Esophagus squamous epithelium (tissue), 5 donors: Measurements from ENCODE around the gene RNF217. TPM values are rescaled to one million over a fixed set of nuclear protein-coding genes. Genes with fewer than 3 reads are reported as not detected.
"Not testable (repeated sequence)": the region's sequence is repeated elsewhere in the genome, so short reads cannot be mapped to it uniquely, and the experiment has no call there.

ENCODE experiments used
- DNase-seq: peaks from one replicate; lab custom pipeline; 2025; lab: John Stamatoyannopoulos, UW
- H3K27ac ChIP-seq, 4 donors: fragments of 200-600 bp; sonication (generic); one replicate each; pipeline ENCODE4 v1.5.1; 2016 to 2019; ENCODE audit warnings: mild to moderate bottlenecking in 1 of 4
- H3K27me3 ChIP-seq, 4 donors: fragments of 200-600 bp; sonication (generic); 1 replicate in 3 of 4; 2 replicates in 1 of 4; pipeline versions ENCODE4 v1.5.1 to v1.6.0; 2017 to 2021; ENCODE audit warnings: antibody characterized with exemption in 1 of 4
- H3K36me3 ChIP-seq, 3 donors: fragments of 200-600 bp; sonication (generic); one replicate each; pipeline ENCODE4 v1.5.1; 2016 to 2019
- H3K4me1 ChIP-seq, 3 donors: fragments of 200-600 bp; sonication (generic); one replicate each; pipeline ENCODE4 v1.5.1; 2017 to 2019
- H3K4me3 ChIP-seq, 4 donors: fragments of 200-600 bp; sonication (generic); 1 replicate in 3 of 4; 2 replicates in 1 of 4; pipeline ENCODE4 v1.5.1; 2016 to 2019; ENCODE audit warnings: mild to moderate bottlenecking in 2 of 4, moderate library complexity in 1 of 4
- H3K9me3 ChIP-seq, 3 donors: fragments of 200-600 bp; sonication (generic); one replicate each; pipeline ENCODE4 v1.5.1; 2016 to 2019
- CTCF ChIP-seq, 6 experiments: fragments of 450-650 bp in 4 of 6; fragments of 200-600 bp in 2 of 6; sonication (generic) in 2 of 6; IDR thresholded peaks; one replicate each; pipeline ENCODE4 v1.5.1; 2016 to 2019; ENCODE audit warnings: antibody characterized with exemption in 6 of 6, mild to moderate bottlenecking in 4 of 6, moderate library complexity in 4 of 6
- POLR2A ChIP-seq, 4 donors: fragments of 450-650 bp; IDR thresholded peaks; one replicate each; pipeline ENCODE4 v1.6.1; 2017; ENCODE audit warnings: antibody characterized with exemption in 4 of 4, mild to moderate bottlenecking in 4 of 4, moderate library complexity in 3 of 4
- WGBS, 2 donors: methylation state at CpG; one replicate each; pipeline ENCODE4 v1.1.5; 2018; 5-methylcytosine and 5-hydroxymethylcytosine counted together
- intact Hi-C: fragments of 100-400 bp; cut with DNase I; formaldehyde crosslinking; loops from one replicate; pipeline ENCODE4 v1.15.0; 2022
- total RNA-seq, 4 donors: library from RNA; depleted of rRNA; stranded (reverse); fragments of >200 nt; gene quantifications; one replicate each; pipeline ENCODE4 v1.1.0, GENCODE V29; 2016
- donor health status: DM: yes; HTN: yes; CAD: no.

Gene RNF217
- total RNA-seq, 4 donors from 2014 or later = 9.1 to 26.3 (median 15.4) TPM

- TF ChIP-seq POLR2A (IDR thresholded peaks at IDR 0.05) (no peak), CTCF (IDR thresholded peaks at IDR 0.05) (no peak)
- H3K27ac ChIP-seq = peak overlapping the region; percentile 23 to 73 (median 68)
- no peaks in the 10 kb centered on the region for H3K27me3 ChIP-seq
- intact Hi-C loops = no loop called here
- H3K4me3 ChIP-seq = peak overlapping the region in 1 of 4 donors; percentile 24
- H3K36me3 ChIP-seq = no peaks in the 10 kb centered on the region
- WGBS, 2 donors = 46 to 65% methylated on average over 7 of the region's 8 CpGs
- peaks cover 0 to 19% (median 0%) of the 10 kb centered on the region in 3 donors for H3K4me1 ChIP-seq
- no peak for DNase-seq
- no peaks in the 10 kb centered on the region for H3K9me3 ChIP-seq
Observed at GRCh38 chr6:125123468-125124048, 161.3 kb downstream of the RNF217 start.

GRCh38 chr6:125124049-125124669 is 161.9 kb downstream of the RNF217 start:
- TF ChIP-seq POLR2A (IDR thresholded peaks at IDR 0.05) = no peak
- TF ChIP-seq CTCF (IDR thresholded peaks at IDR 0.05) = peak in 1 of 6 experiments; percentile 34
- H3K4me1 ChIP-seq = peaks cover 0 to 19% (median 0%) of the 10 kb centered on the region in 3 donors
- 24 to 27% methylated on average over 2 to 3 of the region's 6 CpGs for WGBS, 2 donors
- no peaks in the 10 kb centered on the region for H3K27me3 ChIP-seq
- H3K36me3 ChIP-seq = no peaks in the 10 kb centered on the region
- DNase-seq = no peak
- H3K9me3 ChIP-seq = no peaks in the 10 kb centered on the region
- H3K4me3 ChIP-seq = peak overlapping the region in 1 of 4 donors; percentile 24
- peak overlapping the region; percentile 23 to 73 (median 68) for H3K27ac ChIP-seq
- intact Hi-C loops = no loop called here

GRCh38 chr6:125125856-125126255 is 163.6 kb downstream of the RNF217 start:
- H3K36me3 ChIP-seq, H3K27ac ChIP-seq, H3K9me3 ChIP-seq, H3K27me3 ChIP-seq, DNase-seq, H3K4me3 ChIP-seq, intact Hi-C loops: not testable (repeated sequence)
- no CpG with 5 or more reads among the region's 23 CpGs for WGBS, 2 donors
- peaks cover 0 to 19% (median 0%) of the 10 kb centered on the region in 3 donors for H3K4me1 ChIP-seq

- TF ChIP-seq POLR2A (IDR thresholded peaks at IDR 0.05) (no peak), CTCF (IDR thresholded peaks at IDR 0.05) (no peak)
- DNase-seq = no peak
- 76 to 80% methylated on average over 4 of the region's 4 CpGs for WGBS, 2 donors
- H3K36me3 ChIP-seq = no peaks in the 10 kb centered on the region
- H3K27me3 ChIP-seq = no peaks in the 10 kb centered on the region
- no peak overlapping the region for H3K4me3 ChIP-seq
- no peak overlapping the region for H3K27ac ChIP-seq
- H3K4me1 ChIP-seq = no peaks in the 10 kb centered on the region
- intact Hi-C loops = no loop called here
- no peaks in the 10 kb centered on the region for H3K9me3 ChIP-seq
Observed at GRCh38 chr6:125129354-125129753, 167.1 kb downstream of the RNF217 start.

GRCh38 chr6:125132058-125132457 is 169.8 kb downstream of the RNF217 start:
- H3K36me3 ChIP-seq = no peaks in the 10 kb centered on the region
- no peaks in the 10 kb centered on the region for H3K4me1 ChIP-seq
- intact Hi-C loops = no loop called here
- no peak overlapping the region for H3K27ac ChIP-seq
- no peak for DNase-seq
- H3K9me3 ChIP-seq = no peaks in the 10 kb centered on the region
- WGBS, 2 donors = 63% methylated on average over 1 of the region's 1 CpG
- H3K4me3 ChIP-seq = no peak overlapping the region
- H3K27me3 ChIP-seq = no peaks in the 10 kb centered on the region
- TF ChIP-seq POLR2A (IDR thresholded peaks at IDR 0.05) (no peak), CTCF (IDR thresholded peaks at IDR 0.05) (no peak)
